Fibroblast of mammary gland (primary cell): ENCODE measurements around the gene TRPM5.

Experiments
- DNase-seq: peaks from one replicate; pipeline ENCODE4 v3.0.0-alpha.2; 2010; ENCODE audit warnings: low read depth
- H3K4me3 ChIP-seq: 2 replicates; pipeline ENCODE4 v1.5.1; 2011; ENCODE audit warnings: low read depth, mild to moderate bottlenecking, low read length, moderate library complexity; ENCODE audit not compliant: control insufficient read depth
- TF ChIP-seq, protein P1 (sequence below): conservative IDR thresholded peaks from 2 replicates; pipeline ENCODE4 v1.5.1; 2011; ENCODE audit warnings: low read depth, low read length, inconsistent platforms; ENCODE audit not compliant: control insufficient read depth, insufficient read depth

Gene TRPM5

DNA sequence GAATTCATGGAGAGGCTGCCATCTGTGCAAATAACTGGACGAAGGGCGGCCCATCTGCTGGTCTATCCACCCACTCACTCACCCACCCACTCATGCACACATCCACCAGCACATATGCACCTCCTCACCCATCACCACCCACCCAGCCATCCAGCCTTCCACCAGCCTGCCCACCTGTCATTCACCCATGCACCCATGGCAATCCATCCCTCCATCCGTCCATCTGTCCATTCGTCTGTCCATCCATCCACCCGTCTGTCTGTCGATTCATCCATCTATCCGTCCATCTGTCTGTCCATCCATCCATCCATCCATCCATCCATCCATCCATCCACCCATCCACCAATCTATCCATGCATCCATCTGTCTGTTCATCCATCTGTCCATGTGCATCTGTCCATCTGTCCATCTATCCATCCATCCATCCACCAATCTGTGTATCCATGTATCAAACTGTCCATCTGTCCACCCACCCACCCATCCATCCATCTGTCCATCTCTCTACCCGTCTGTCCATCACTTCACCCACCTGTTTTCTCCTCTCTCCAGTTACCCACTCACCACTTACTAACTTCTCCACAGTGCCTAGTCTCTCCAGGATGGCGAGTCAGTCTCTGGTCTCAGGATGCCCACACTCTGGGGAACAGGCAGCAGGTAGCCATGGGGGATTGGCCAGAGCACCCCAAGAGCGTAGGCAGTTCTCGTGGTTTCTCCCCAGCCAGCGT, 8.9 kb downstream of the TRPM5 start:
- TF ChIP-seq, protein P1, sequence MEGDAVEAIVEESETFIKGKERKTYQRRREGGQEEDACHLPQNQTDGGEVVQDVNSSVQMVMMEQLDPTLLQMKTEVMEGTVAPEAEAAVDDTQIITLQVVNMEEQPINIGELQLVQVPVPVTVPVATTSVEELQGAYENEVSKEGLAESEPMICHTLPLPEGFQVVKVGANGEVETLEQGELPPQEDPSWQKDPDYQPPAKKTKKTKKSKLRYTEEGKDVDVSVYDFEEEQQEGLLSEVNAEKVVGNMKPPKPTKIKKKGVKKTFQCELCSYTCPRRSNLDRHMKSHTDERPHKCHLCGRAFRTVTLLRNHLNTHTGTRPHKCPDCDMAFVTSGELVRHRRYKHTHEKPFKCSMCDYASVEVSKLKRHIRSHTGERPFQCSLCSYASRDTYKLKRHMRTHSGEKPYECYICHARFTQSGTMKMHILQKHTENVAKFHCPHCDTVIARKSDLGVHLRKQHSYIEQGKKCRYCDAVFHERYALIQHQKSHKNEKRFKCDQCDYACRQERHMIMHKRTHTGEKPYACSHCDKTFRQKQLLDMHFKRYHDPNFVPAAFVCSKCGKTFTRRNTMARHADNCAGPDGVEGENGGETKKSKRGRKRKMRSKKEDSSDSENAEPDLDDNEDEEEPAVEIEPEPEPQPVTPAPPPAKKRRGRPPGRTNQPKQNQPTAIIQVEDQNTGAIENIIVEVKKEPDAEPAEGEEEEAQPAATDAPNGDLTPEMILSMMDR, result no peak
- H3K4me3 ChIP-seq, result no peak overlapping the region
- no peak for DNase-seq

DNA sequence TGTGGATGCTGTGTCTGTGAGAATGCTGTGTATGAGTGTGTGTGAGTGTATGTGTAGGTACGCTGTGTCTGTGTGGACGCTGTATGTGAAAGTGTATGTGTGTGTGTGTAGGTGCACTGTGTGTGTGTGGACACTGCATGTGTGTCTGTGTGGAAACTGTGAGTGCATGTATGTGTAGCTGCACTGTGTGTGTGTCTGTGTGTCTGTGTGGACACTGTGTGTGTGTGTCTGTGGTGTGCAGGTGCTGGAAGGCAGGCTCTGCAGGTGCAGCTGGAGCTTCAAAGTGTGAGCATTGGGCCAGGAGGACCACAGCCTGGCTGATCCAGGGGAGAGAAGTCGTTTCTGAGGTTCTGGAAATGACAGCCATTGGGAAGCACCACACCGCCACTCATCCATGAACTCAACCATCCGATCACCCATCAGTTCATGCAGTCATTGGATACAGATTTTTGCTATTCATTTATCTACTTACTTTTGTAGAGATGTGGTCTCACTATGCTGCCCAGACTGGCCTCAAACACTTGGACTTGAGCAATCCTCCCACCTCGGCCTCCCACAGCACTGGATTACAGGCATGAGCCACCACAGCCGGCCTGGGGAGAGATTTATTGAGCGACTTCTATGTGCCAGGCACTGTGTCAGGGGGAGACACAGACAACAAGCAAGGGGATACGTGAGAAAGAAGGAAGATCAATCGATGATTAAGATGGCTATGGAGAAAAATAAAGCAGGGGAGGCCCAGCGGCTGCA, 9.6 kb downstream of the TRPM5 start:
- TF ChIP-seq, protein P1, result no peak
- H3K4me3 ChIP-seq, result no peak overlapping the region
- DNase-seq, result no peak

DNA sequence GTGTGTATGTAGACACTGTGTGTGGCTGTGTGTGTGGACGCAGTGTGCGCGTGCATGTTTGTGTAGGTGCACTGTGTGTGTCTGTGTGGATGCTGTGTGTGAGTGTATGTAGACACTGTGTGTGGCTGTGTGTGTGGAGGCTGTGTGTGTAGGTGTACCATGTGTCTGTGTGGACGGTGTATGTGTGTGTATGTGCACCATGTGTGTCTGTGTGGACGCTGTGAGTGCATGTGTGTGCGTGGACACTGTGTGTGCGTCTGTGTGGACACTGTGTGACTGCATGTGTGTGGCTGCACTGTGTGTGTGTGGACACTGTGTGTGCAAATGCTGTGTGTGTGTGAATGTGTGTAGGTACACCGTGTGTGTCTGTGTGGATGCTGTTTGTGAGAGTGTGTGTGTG, 10.3 kb downstream of the TRPM5 start:
- no peak for DNase-seq
- no peak overlapping the region for H3K4me3 ChIP-seq
- TF ChIP-seq, protein P1, result no peak

DNA sequence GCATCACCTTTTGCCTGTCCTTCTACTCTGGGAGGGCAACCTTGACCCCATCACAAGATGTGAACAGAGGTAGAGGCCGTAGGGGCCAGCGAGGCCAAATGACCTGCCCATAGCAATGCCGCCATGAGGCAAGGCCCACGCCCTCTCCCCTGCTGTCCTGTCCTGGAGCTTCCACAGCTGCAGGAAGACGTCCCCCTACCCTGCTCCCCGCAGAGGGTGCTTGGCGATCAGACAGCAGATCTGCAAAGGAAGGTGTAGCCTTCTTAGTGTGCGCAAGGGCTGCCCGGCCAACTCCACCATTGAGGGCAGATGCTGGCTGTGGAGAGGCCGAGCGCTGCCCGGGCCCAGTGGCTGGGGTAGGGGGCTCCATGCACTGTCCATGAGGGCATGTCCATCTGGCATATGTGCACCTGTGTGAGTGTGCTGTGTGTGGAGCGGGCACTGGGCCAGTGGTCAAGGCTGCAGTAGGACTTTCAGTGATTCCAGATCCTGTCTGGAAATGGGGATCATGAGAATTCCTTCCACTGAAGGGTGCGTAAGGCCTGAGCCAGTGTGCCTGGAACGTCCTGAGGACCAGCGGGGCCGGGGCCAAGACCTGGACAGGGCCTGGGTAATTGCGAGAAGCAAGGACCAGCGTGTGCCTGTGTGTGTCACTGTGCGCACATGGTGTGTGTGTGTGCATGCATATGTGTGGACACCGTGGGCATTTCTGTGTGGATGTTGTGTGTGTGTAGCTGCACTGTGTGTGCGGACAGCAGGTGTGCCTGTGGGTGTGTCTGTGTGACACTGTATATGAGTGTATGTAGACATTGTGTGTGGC, 11.0 kb downstream of the TRPM5 start:
- H3K4me3 ChIP-seq, result no peak overlapping the region
- TF ChIP-seq, protein P1, result no peak
- DNase-seq, result no peak

DNA sequence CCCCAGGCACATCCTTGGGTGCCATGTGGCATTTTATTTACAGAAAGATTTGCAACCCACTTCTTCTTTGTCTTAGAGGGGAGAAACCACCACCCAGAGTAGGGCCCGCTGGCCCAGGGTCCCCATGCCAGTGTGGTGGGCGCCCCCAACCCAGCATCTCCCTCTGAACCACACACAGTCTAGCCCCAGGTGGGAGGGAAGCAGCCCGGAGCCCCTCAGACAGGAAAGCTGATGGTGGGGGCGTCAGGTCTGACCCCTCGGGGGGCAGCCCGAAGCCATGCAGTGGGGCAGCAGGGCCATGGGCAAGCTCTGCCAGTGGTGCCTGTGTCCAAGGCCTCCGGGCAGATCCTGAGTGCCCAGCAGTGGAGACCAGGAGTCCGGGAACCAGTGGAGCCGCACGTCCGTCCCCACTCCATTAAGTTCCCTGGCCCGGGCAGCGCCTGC, 11.7 kb downstream of the TRPM5 start:
- DNase-seq, result no peak
- TF ChIP-seq, protein P1, result no peak
- H3K4me3 ChIP-seq, result no peak overlapping the region

DNA sequence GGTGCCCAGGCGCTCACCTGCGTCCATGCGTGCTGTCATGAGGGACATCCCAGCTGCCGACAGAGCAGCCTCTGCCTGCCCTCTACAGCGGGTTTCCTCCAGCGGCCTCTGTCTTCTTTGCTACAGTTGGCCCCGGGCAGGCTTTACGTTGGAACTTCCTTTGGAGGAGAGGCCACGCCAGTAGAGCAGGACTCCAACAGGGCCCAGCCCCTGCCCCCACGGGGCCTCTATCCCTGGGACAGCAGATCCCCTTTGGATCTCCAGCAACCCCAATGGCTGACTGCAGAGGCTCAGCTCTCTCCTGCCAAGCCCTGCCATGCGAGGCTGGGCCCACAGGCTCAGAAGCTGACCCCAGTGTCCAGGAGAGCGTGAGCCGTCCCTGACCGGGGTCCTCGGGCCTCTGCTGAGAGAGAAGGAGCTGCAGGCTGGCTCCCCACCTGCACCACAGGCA, 12.1 kb downstream of the TRPM5 start:
- no peak overlapping the region for H3K4me3 ChIP-seq
- TF ChIP-seq, protein P1, result no peak
- DNase-seq, result no peak
